GM18499 (cell line): ENCODE data around the gene TOM1L1.

Experiments
- ATAC-seq: cut with Tn5 transposase; IDR thresholded peaks from one replicate; pipeline ENCODE4 v1.9.1; 2021; ENCODE audit warnings: moderate number of reproducible peaks; ENCODE audit not compliant: insufficient read depth, unreplicated experiment

The TOM1L1 gene

GRCh38 chr17:54891176-54891821 lies 9.4 kb upstream of the TOM1L1 start:
- ATAC-seq = no peak

GRCh38 chr17:54892360-54892759 lies 8.3 kb upstream of the TOM1L1 start:
- no peak for ATAC-seq

DNA sequence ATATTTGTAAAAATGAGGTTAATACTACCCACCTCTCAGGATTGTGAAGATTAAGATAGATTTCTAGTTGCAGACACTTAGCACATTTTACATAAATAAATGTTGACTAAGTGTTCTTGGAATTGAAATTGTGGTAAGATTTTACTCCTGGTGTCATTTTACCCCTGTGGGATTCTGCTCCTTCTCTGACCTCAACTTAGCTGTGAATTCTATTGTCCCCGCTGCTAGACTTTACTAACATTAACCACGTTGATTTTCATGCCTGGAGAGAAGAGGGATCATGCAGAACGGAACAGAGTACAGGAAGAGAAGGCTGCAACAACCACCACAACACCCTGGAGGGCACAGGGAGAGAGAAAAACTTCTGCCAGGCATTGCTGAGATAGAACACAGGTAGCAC lies 2.1 kb upstream of the TOM1L1 start:
- no peak for ATAC-seq

DNA sequence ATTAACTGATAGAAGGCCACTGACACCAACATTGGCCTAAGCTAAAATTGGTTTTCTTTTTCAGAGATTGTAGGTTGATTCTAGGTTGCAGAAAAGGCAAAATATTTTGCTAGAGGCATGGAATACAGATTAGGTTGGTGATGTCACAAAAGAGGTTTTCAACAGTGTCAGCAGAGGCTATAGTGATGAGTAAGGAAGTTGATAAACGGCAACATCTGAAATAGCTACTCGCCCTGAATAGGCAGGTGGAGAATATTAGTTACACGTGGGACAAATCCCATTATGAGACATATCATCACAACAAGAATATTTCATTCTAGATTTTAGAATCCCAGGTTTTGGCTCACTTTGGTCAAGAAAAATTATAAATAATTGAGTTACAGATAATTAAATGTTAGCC lies 1.5 kb upstream of the TOM1L1 start:
- ATAC-seq = no peak

DNA sequence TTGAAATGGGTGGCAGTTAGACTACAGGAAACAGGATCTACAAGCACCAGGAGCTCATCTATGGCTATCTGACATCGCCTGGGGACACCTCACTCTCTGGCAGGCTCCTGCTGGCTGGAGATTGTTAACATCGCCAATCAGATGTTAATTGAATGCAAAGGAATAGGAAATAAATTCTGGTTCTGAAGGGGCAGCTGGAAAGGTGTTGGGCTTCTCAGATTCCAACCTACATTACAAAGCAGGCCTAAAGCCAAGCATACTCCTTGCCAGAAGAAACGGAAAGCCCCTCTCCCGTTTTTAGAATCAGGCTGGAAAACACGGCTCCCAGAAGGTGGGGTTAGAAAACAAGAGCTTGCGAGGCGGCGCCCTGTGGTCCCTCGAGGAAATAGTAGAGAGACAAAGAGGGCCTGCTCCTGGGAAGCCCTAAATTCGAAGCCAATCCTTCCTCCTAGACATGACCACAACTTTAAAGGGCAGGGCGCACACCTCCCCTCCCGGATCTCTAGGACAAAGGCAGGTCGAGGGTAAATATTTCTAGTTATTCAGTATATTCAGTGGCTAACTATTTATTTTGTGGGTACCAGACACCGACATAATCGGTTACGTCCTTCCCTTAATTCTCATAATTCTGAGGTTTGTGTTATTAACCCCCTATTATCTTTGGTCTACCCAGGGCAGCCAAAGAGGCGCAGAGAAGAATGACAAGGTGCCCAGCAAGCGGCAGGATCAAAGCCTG lies 763 bp upstream of the TOM1L1 start:
- no peak for ATAC-seq

DNA sequence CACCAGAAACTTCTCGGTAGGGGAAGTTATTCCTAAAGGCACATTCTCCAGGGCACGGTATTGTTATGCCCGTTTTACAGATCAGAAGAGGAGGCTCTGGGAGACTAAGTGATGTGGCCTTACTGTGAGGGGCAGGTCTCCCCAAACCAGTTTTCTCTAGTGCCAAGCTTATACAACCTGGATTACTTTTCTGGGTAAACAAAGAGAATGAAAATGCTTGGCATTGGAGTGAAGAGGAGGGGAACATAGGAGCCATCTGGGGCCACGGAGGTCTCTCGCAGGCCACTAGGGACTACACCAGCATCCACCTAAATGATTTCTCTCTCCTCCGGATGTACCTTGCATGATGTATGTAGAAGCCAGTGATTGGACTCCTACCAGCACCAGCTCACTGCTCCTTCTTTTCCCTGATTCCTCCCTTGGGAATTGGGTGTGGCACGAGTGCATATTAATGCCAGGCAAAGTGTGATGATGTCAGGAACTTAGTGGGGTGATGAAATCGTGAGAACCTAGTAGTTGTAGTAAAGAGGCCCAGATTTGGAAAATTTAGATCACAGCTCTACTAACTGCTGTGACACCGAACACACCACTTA lies 674 bp downstream of the TOM1L1 start:
- ATAC-seq = no peak

GRCh38 chr17:54902017-54902416 lies 1.4 kb downstream of the TOM1L1 start:
- ATAC-seq = no peak

- ATAC-seq = no peak
Measured at GRCh38 chr17:54902611-54903010, 2.0 kb downstream of the TOM1L1 start.

DNA sequence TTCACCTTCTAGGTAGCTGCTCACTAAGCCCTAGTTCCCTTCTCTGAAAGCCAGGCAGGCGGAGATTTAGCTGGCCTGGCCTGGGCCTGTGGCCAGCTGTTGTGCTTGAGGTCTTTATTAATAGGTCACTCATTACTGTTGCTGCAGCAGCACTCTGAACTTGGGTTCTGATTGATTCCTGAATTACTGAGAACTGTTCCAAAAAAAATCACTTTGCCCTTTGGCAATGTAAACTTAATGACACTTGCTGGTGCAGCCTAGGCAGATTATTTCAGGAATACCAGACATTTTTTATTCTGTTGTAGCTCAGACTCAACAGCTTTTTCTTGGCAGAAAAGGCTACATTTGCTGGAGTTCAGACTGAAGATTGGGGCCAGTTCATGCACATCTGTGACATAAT lies 2.7 kb downstream of the TOM1L1 start:
- ATAC-seq = no peak

DNA sequence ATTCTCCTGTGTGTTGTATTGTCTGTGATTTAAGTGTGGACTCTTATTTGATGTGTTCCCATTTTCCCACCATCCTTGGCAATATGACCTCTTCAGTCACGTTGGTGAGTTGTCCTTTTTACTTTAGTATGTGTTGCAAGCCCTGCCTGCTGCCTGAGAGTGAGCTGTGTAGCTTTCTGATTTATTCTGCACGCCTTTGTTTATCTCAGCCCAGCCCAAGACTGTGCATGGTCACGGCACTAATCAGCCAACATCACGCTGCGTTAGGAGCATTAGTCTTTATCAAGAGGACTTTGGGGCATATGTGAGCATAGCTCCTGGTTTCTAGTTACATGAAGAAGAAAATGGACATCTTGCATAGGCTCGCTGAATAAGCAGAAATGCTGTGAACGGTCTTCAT lies 6.0 kb downstream of the TOM1L1 start:
- no peak for ATAC-seq

DNA sequence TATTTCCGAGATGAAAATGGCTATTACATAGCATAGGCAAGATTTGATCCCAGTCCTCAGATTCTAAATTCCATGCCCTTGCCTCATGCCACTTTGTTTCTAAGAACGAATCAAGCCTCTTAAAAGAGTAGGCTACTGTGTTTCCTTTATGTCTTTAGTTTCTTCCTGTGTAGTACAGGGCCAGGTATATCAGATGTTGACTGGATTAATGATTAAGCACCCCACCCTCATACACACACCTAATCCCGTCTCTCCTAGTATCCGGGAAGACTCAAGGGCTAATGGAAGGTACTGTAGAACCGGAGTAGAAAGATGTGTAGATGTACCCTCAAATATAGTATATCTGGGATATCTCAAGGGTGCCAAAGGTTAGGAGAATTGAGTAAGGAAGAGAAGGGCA lies 6.7 kb downstream of the TOM1L1 start:
- ATAC-seq = no peak

- ATAC-seq = no peak
Measured at GRCh38 chr17:54909766-54910165, 9.1 kb downstream of the TOM1L1 start.

DNA sequence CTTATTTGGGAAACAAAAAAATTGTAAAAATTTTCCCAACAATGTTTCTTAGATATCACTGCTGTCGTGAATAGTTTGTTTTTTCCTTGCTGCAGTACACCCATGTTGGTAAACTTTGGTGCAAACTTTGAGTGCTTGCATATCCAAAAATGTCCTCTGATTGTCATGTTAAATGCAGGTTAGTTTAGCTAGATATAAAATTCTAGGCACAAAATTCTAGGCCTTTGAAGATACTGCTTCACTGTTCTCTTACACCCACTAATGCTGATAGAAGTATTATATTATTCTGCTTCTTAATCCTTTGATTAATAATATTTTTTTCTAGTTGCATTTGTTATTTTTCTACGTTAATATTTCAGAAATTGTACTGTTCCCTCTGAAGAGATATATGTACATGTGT lies 16.1 kb downstream of the TOM1L1 start:
- ATAC-seq = no peak

DNA sequence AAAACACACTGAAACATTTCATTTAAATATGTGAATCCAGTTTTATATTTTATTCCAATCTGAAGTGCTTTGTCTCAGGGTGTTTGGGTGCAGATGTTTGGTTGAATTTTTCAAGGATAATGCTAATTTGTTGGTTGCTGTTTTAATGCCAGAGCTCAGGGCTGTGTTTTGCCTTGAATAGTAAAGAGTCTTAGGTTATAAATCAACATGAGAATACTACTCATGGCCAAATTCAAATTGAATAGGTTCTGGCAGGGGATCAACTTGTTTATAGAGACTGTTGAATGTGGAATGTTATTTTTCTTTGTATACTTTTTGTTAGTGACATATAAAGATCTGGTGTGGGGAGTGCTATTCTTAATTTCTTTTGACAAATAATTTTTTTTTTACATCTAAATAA lies 18.8 kb downstream of the TOM1L1 start:
- no peak for ATAC-seq

GRCh38 chr17:54920819-54921218 lies 20.2 kb downstream of the TOM1L1 start:
- no peak for ATAC-seq

GRCh38 chr17:54924405-54924804 lies 23.8 kb downstream of the TOM1L1 start:
- no peak for ATAC-seq

DNA sequence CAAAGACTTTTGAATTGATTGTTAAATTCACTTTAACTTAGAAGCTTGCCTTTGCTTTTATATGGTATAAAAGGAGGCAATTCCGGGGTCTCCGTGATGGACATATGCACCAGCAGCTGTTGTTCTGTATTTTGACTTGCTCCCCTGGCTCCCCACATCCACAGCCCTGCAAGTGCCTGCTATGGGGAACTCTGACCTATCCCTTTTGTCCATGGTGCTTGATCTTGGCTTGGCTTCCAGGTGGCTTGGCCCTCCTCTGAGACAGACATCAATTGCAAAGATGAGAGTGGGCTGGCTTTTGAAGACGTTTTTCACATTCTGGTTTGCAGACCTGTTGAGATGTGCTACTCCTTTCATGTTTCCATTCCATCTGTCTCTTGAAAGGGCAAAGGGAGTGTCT lies 26.9 kb downstream of the TOM1L1 start:
- ATAC-seq = no peak

DNA sequence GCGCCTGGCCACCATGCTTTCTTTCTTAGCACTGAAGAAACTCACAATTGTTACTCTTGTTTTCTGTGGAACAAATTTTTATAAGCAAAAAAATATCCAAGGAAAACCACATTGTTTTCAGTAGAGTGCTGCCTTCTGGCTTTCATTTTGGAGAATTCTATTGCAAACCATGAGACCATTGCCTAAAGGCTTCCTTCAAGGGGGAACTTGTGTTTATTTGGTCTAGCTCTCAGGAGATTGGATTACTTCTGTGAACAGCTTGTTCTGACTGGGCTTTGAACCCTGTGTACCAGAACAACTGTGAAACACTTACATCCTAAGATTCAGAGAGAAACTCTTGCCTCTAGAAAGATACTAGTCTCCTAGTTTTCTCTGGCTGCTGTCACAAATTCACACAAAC lies 32.1 kb downstream of the TOM1L1 start:
- ATAC-seq = no peak

- no peak for ATAC-seq
Measured at GRCh38 chr17:54933921-54934320, 33.3 kb downstream of the TOM1L1 start.

DNA sequence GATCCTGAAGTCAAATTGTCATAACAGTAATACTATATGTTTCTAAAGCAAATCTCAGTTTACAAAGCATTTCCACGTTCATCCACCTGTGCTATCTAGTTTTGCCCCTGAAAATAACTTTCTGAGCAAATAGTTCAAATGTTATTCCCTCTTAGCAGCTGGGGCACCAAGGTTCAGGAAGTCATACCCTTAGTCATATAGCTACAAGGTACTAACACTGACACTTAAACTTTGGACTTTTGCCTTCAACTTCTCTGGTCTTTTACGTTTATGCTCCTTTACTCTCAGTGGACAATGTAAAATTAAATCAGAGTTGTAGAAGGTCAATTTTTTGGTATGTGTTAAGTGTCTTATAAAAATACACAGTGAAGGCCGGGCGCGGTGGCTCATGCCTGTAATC lies 34.8 kb downstream of the TOM1L1 start:
- no peak for ATAC-seq

DNA sequence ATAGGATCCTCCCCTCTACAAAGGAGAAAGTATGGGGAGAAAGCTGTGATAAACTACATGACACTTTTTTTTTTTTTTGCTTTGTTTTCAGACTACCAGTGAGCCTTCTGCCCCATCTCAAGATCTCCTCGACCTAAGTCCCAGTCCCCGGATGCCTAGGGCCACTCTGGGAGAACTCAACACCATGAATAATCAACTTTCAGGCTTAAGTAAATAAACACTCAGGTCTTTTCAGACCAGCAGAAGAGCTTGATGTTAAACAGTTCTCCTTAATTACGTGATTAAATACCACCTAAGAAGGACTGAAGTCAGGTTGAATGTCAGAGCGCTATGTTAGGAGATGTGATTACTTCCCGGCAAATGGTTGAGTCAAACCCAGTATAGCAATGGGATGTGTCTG lies 36.4 kb downstream of the TOM1L1 start:
- no peak for ATAC-seq

- no peak for ATAC-seq
Measured at GRCh38 chr17:54937426-54937825, 36.8 kb downstream of the TOM1L1 start.
